ENCODE measurements around the gene COX8A.

DNA sequence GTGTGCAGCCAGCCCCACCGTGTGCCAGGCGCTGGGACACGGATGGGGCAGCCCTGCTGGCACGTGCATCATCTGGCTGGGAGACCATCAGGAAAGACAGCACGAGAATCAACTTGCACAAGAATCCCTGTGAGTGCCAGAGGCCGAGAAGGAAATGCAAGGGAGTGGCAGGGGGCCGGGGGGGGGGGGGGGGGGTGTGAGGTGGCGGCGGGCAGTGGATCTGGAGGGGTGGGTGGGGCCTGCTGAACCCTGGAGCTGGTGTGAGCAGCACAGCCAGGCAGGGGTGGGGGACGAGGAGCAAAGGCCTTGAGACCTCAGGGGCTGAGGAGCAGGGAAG is 47.3 kb downstream of the COX8A start:
- TF ChIP-seq, protein P1, sequence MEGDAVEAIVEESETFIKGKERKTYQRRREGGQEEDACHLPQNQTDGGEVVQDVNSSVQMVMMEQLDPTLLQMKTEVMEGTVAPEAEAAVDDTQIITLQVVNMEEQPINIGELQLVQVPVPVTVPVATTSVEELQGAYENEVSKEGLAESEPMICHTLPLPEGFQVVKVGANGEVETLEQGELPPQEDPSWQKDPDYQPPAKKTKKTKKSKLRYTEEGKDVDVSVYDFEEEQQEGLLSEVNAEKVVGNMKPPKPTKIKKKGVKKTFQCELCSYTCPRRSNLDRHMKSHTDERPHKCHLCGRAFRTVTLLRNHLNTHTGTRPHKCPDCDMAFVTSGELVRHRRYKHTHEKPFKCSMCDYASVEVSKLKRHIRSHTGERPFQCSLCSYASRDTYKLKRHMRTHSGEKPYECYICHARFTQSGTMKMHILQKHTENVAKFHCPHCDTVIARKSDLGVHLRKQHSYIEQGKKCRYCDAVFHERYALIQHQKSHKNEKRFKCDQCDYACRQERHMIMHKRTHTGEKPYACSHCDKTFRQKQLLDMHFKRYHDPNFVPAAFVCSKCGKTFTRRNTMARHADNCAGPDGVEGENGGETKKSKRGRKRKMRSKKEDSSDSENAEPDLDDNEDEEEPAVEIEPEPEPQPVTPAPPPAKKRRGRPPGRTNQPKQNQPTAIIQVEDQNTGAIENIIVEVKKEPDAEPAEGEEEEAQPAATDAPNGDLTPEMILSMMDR (IDR thresholded peaks at IDR 0.05; ENCODE audit: insufficient read depth, low read length, poor library complexity, severe bottlenecking) = no peak
- TF ChIP-seq EZH2phosphoT487 (conservative IDR thresholded peaks at IDR 0.05; ENCODE audit: low read length) = no peak

Measured in SU-DHL-6 (cell line).